Measurements from ENCODE around the gene SMIM12.

- TF ChIP-seq EZH2 (optimal IDR thresholded peaks at IDR 0.05; ENCODE audit: low read depth, low read length), result no peak
- TF ChIP-seq, protein P1, sequence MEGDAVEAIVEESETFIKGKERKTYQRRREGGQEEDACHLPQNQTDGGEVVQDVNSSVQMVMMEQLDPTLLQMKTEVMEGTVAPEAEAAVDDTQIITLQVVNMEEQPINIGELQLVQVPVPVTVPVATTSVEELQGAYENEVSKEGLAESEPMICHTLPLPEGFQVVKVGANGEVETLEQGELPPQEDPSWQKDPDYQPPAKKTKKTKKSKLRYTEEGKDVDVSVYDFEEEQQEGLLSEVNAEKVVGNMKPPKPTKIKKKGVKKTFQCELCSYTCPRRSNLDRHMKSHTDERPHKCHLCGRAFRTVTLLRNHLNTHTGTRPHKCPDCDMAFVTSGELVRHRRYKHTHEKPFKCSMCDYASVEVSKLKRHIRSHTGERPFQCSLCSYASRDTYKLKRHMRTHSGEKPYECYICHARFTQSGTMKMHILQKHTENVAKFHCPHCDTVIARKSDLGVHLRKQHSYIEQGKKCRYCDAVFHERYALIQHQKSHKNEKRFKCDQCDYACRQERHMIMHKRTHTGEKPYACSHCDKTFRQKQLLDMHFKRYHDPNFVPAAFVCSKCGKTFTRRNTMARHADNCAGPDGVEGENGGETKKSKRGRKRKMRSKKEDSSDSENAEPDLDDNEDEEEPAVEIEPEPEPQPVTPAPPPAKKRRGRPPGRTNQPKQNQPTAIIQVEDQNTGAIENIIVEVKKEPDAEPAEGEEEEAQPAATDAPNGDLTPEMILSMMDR (IDR thresholded peaks at IDR 0.05; ENCODE audit: low read length), result no peak
- no peak for TF ChIP-seq EZH2phosphoT487 (IDR thresholded peaks at IDR 0.05; ENCODE audit: low read length)
These were observed 14.2 kb downstream of the SMIM12 start for GRCh38 chr1:34845131-34845901.
